Fibroblast of skin of abdomen (primary cell): ENCODE data around the gene IKZF2.
"Not testable (repeated sequence)": the region's sequence is repeated elsewhere in the genome, so short reads cannot be mapped to it uniquely, and the experiment has no call there.

Source experiments
- DNase-seq: peaks from one replicate; pipeline ENCODE4 v3.0.0-alpha.2; 2013

The IKZF2 gene

GRCh38 chr2:213032607-213033006 lies 118.8 kb downstream of the IKZF2 start:
- DNase-seq, result no peak

- DNase-seq, result no peak
Measured at GRCh38 chr2:213022987-213023386, 128.4 kb downstream of the IKZF2 start.

- peak; percentile 26 for DNase-seq
Measured at GRCh38 chr2:213021971-213022899, 129.2 kb downstream of the IKZF2 start.

GRCh38 chr2:213020913-213021312 lies 130.5 kb downstream of the IKZF2 start:
- DNase-seq, result not testable (repeated sequence)

GRCh38 chr2:213020268-213020667 lies 131.1 kb downstream of the IKZF2 start:
- no peak for DNase-seq

GRCh38 chr2:213019368-213019767 lies 132.0 kb downstream of the IKZF2 start:
- no peak for DNase-seq

- DNase-seq, result no peak
Measured at GRCh38 chr2:213018340-213018901, 133.0 kb downstream of the IKZF2 start.

DNA sequence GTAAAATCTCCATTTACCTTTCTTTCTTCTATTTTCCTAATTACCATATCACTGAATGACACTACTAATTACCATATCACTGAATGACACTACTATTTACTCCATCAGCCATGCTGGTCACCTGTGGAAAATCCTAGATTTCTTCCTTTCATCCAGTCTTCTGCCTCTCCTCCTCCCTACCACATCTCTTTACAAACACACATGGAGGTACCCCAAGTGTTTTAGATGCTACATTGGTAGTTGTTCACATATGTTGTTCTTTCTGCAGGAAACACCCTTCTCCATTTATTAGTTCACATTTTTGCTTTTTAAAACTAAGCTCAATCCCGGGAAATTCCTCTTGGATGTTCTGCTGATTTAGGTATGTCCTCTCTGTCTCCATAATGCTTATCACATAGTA lies 134.0 kb downstream of the IKZF2 start:
- DNase-seq, result no peak

- no peak for DNase-seq
Measured at GRCh38 chr2:213016984-213017351, 134.4 kb downstream of the IKZF2 start.

DNA sequence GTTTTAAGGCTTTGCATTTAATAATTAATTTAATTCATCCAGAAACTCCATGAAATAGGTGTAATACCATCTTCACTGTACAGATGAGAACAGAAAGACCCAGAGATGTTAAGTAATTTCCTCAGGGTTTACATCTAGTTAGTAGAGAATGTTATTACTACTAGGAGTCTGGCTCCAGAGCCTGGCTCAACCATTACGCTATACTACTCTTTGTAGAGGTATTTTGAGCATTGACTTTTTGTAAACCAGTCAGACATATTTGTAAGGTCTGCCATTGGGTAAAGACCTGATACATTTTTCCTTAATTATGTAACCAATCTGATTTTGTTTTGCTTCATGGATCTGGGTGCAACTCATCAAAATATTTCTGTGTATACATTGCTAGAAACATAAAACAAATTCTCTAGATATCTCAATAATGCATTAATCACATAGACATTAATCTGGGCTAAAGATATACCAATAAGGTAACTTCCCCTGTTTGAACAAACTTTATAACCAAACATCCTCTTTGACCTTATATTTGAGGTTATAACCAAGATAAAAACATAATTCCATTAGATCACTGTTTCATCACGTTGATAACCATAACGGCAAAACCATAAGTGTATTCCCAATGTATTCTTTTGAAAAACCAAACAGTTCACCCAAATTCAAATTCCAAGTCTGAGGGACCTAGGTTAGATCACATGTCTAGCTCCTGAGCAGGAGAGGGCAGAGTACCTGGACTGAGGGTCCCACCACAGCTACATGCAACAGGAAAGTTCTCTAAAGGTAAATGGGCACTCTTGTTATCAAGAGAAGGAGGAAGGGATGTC lies 135.0 kb downstream of the IKZF2 start:
- no peak for DNase-seq

- DNase-seq, result no peak
Measured at GRCh38 chr2:213015387-213016165, 135.8 kb downstream of the IKZF2 start.

- no peak for DNase-seq
Measured at GRCh38 chr2:213013979-213014378, 137.4 kb downstream of the IKZF2 start.

DNA sequence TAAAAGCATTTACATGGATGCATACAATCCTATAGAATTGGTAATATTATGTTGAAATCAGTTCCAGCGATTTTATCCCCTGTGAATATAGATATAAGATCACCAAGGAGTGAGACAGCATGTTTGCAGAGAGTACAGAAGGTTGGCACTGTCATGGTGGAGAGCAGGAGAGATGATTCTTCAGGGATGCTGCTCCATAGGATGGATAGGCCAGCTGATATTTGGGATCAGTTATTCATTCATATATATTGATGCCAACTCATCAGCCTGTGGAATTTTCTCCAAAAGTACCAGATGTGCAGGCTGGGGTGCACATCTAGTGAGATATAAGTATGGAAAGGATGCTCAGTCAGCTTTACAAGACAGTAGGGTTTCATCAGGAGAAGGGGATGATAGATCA lies 139.9 kb downstream of the IKZF2 start:
- DNase-seq, result no peak

GRCh38 chr2:213010106-213010779 lies 141.2 kb downstream of the IKZF2 start:
- no peak for DNase-seq

DNA sequence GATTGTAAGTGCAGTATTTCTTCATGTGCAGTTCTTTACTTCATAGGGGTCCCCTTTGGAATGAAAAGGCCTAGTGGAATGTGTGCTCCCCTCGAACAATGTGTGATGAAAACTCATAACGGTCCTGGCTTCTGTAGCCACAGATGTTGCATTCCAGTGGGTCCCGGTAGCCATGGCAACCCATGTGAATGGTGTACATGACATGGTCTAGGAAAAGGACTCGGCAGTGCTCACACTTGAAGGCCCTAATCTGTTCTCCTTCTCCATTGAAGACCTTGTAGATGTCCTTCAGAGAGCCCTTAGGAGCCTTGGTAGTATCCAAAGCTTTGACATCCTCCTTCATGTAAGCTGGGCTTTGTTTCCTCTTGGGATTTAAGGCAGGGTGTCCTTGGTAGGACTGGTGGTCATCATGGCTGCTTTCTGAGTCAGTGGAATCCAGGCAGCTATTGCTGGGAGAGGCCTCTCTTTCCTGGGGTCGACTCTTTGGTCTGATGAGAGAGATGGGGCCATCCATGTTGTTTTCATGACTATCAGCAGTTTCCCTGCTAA lies 144.0 kb downstream of the IKZF2 start:
- peak; percentile 24 for DNase-seq

DNA sequence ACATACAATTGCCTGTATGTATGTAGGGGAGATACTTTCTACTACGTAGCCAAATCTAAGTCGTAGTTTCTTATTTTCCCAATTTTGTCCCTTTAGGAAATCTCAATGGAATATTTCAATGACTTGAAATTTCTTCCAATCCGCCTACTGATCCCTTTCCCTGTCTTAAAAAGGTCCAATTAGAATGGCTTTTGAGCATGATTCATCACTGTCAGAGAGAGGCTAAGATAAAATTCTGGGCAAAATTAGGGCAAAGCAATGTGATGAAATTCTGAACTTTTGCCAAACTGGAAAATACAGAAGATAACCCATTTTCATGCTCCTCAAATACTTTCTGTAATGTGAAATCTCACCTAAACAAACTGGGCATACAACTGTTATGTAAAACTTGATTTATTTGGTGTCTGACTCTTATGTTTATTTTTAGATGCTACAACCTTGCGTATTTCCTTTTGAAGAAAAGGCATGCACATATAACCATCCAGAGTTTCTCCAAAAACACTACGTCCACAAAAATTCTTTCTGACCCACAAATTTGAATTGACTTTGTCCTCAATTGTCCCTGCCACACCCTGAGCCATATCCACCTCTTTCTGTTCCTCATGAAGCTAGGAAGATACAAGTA lies 147.1 kb downstream of the IKZF2 start:
- no peak for DNase-seq

- no peak for DNase-seq
Measured at GRCh38 chr2:213002383-213002782, 149.0 kb downstream of the IKZF2 start.

GRCh38 chr2:213001297-213001910 lies 150.0 kb downstream of the IKZF2 start:
- DNase-seq, result no peak

- peak; percentile 13 for DNase-seq
Measured at GRCh38 chr2:212998626-212999359, 152.6 kb downstream of the IKZF2 start.

DNA sequence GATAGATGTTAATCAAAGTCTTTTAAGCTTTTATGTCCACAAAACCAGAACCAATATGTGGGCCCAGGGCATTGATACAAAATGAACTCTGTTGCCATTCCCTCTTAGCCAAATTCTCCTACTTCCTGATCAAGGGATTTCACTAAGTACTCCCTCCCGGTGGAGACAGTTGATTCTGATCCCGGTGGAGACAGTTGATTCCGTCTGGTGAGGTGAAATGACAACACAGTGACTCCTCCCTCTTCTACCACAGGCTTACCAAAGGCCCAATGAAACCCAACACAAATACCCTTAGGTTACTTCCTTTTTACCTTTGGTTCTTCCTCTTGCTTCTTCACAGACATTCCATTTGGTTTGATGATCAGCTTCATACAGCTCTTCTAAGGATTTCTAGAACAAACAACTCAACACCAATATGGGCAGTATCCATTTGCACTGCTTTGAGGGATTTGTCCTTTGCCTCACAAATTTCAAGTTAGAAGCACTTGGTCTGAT lies 153.8 kb downstream of the IKZF2 start:
- no peak for DNase-seq
